ENCODE results near the gene ARCN1. TPM values are rescaled to one million over a fixed set of nuclear protein-coding genes. Genes with fewer than 3 reads are reported as not detected.
A peak's percentile ranks its signal among the peaks of the same experiment; 100 is the strongest.
"Not testable (repeated sequence)": the region's sequence is repeated elsewhere in the genome, so short reads cannot be mapped to it uniquely, and the experiment has no call there.

ARCN1 gene
- total and polyA plus RNA-seq, 4 donors, result 67.6 to 170 (median 98.3) TPM

- 6 to 12% methylated on average over 2 of the region's 2 CpGs for WGBS, 2 donors
- ATAC-seq (ENCODE audit: low FRiP score) (peak; percentile 80), DNase-seq (peak in 1 of 2 donors; percentile 35)
- Histone ChIP-seq H3K4me1 (ENCODE audit: control insufficient read depth in 1 of 2, insufficient read depth in 2 of 2, low read length in 2 of 2) (peaks cover 0 to 8% of the 10 kb centered on the region in 2 donors), H3K4me3 (ENCODE audit: low read length in 2 of 2) (no peak overlapping the region), H3K27ac (ENCODE audit: low read depth in 1 of 2, low read length in 2 of 2) (peak overlapping the region; percentile 94 to 95), H3K27me3 (ENCODE audit: control insufficient read depth in 1 of 2, insufficient read depth in 2 of 2, low read length in 1 of 2) (no peaks in the 10 kb centered on the region), H3K36me3 (ENCODE audit: control insufficient read depth in 1 of 2, insufficient read depth in 2 of 2, low read length in 1 of 2) (peaks cover 3 to 12% of the 10 kb centered on the region in 2 donors), H3K9me3 (ENCODE audit: control insufficient read depth, low read length) (no peaks in the 10 kb centered on the region)
- intact Hi-C loops (cut with DNase I), result no loop called here
Observed at GRCh38 chr11:118592616-118593367, 20.6 kb downstream of the ARCN1 start.

- not testable (repeated sequence) for ATAC-seq (ENCODE audit: low FRiP score)
- 40 to 45% methylated on average over 5 of the region's 5 CpGs for WGBS, 2 donors
Observed at GRCh38 chr11:118594984-118595383, 22.8 kb downstream of the ARCN1 start.

GRCh38 chr11:118596224-118597146 lies 24.3 kb downstream of the ARCN1 start:
- Histone ChIP-seq H3K4me1 (ENCODE audit: control insufficient read depth in 1 of 2, insufficient read depth in 2 of 2, low read length in 2 of 2) (peaks cover 0 to 8% of the 10 kb centered on the region in 2 donors), H3K27me3 (ENCODE audit: control insufficient read depth in 1 of 2, insufficient read depth in 2 of 2, low read length in 1 of 2) (no peaks in the 10 kb centered on the region), H3K36me3 (ENCODE audit: control insufficient read depth in 1 of 2, insufficient read depth in 2 of 2, low read length in 1 of 2) (peaks cover 0 to 8% of the 10 kb centered on the region in 2 donors), H3K4me3 (ENCODE audit: low read length in 2 of 2) (no peak overlapping the region), H3K9me3 (ENCODE audit: control insufficient read depth, low read length) (no peaks in the 10 kb centered on the region), H3K27ac (ENCODE audit: low read depth in 1 of 2, low read length in 2 of 2) (peak overlapping the region in 1 of 2 donors; percentile 93)
- DNase-seq (no peak), ATAC-seq (ENCODE audit: low FRiP score) (no peak)
- intact Hi-C loops (cut with DNase I), result no loop called here
- 85 to 88% methylated on average over 16 of the region's 16 CpGs for WGBS, 2 donors

More at GRCh38 chr11:118594984-118595383, 22.8 kb downstream of the ARCN1 start:
- not testable (repeated sequence) for H3K4me3 ChIP-seq (ENCODE audit: low read length in 2 of 2); H3K27me3 ChIP-seq (ENCODE audit: control insufficient read depth in 1 of 2, insufficient read depth in 2 of 2, low read length in 1 of 2); H3K27ac ChIP-seq (ENCODE audit: low read depth in 1 of 2, low read length in 2 of 2); H3K9me3 ChIP-seq (ENCODE audit: control insufficient read depth, low read length); H3K36me3 ChIP-seq (ENCODE audit: control insufficient read depth in 1 of 2, insufficient read depth in 2 of 2, low read length in 1 of 2); DNase-seq; H3K4me1 ChIP-seq (ENCODE audit: control insufficient read depth in 1 of 2, insufficient read depth in 2 of 2, low read length in 2 of 2)
- intact Hi-C loops (cut with DNase I), result loop anchor here in 1 of 2 donors (2.0 kb wide), 1 partner anchor 64 kb away; no protein-coding TSS in a partner anchor

DNA sequence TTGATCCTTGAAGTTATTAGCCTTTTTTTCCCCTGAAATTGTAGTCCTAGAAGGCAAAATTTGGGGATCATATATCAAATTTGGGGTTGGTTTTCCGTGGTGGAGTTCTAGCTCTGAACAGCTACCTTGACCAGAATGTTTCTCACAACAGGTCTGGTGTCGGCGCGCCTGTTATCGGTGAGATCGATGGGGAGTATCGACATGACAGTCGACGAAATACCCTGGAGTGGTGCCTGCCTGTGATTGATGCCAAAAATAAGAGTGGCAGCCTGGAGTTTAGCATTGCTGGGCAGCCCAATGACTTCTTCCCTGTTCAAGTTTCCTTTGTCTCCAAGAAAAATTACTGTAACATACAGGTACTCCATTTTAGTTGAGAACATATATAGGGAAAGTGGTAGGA lies 25.3 kb downstream of the ARCN1 start:
- no peaks in the 10 kb centered on the region for H3K9me3 ChIP-seq (ENCODE audit: control insufficient read depth, low read length)
- intact Hi-C loops (cut with DNase I), result no loop called here
- WGBS, 2 donors, result 64% methylated on average over 9 of the region's 9 CpGs
- DNase-seq, result peak in 1 of 2 donors; percentile 55
- no peaks in the 10 kb centered on the region for H3K27me3 ChIP-seq (ENCODE audit: control insufficient read depth in 1 of 2, insufficient read depth in 2 of 2, low read length in 1 of 2)
- peaks cover 0 to 12% of the 10 kb centered on the region in 2 donors for H3K36me3 ChIP-seq (ENCODE audit: control insufficient read depth in 1 of 2, insufficient read depth in 2 of 2, low read length in 1 of 2)
- H3K4me1 ChIP-seq (ENCODE audit: control insufficient read depth in 1 of 2, insufficient read depth in 2 of 2, low read length in 2 of 2), result peaks cover 0 to 8% of the 10 kb centered on the region in 2 donors
- H3K4me3 ChIP-seq (ENCODE audit: low read length in 2 of 2), result no peak overlapping the region
- ATAC-seq (ENCODE audit: low FRiP score), result no peak
- no peak overlapping the region for H3K27ac ChIP-seq (ENCODE audit: low read depth in 1 of 2, low read length in 2 of 2)

GRCh38 chr11:118602331-118602730 lies 30.1 kb downstream of the ARCN1 start:
- intact Hi-C loops (cut with DNase I), result no loop called here
- no peak for ATAC-seq (ENCODE audit: low FRiP score)
- no peaks in the 10 kb centered on the region for H3K9me3 ChIP-seq (ENCODE audit: control insufficient read depth, low read length)
- peak in 1 of 2 donors; percentile 40 for DNase-seq
- no peaks in the 10 kb centered on the region for H3K27me3 ChIP-seq (ENCODE audit: control insufficient read depth in 1 of 2, insufficient read depth in 2 of 2, low read length in 1 of 2)
- H3K36me3 ChIP-seq (ENCODE audit: control insufficient read depth in 1 of 2, insufficient read depth in 2 of 2, low read length in 1 of 2), result peaks cover 0 to 10% of the 10 kb centered on the region in 2 donors
- no peaks in the 10 kb centered on the region for H3K4me1 ChIP-seq (ENCODE audit: control insufficient read depth in 1 of 2, insufficient read depth in 2 of 2, low read length in 2 of 2)
- no peak overlapping the region for H3K27ac ChIP-seq (ENCODE audit: low read depth in 1 of 2, low read length in 2 of 2)
- WGBS, 2 donors, result 39 to 45% methylated on average over 3 of the region's 3 CpGs
- H3K4me3 ChIP-seq (ENCODE audit: low read length in 2 of 2), result no peak overlapping the region

DNA sequence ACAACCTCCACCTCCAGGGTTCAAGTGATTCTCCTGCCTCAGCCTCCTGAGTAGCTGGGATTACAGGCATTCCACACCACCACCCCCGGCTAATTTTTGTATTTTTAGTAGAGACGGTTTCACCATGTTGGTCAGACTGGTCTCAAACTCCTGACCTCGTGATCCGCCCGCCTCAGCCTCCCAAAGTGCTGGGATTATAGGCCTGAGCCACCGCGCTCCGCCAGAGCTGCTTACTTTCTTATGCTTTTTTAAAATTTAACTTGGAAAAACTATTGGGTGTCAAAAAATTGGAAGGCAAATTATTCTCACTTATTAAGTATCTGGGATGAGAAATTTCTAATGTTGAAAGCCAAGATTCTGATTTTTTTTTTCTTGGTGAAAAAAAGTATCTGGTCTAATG lies 31.5 kb downstream of the ARCN1 start:
- H3K27ac ChIP-seq (ENCODE audit: low read depth in 1 of 2, low read length in 2 of 2); H3K4me3 ChIP-seq (ENCODE audit: low read length in 2 of 2); H3K4me1 ChIP-seq (ENCODE audit: control insufficient read depth in 1 of 2, insufficient read depth in 2 of 2, low read length in 2 of 2); ATAC-seq (ENCODE audit: low FRiP score); H3K27me3 ChIP-seq (ENCODE audit: control insufficient read depth in 1 of 2, insufficient read depth in 2 of 2, low read length in 1 of 2); intact Hi-C loops (cut with DNase I); H3K36me3 ChIP-seq (ENCODE audit: control insufficient read depth in 1 of 2, insufficient read depth in 2 of 2, low read length in 1 of 2); H3K9me3 ChIP-seq (ENCODE audit: control insufficient read depth, low read length): not testable (repeated sequence)
- peak in 1 of 2 donors; percentile 55 for DNase-seq
- 86% methylated on average over 8 of the region's 8 CpGs for WGBS, 2 donors

DNA sequence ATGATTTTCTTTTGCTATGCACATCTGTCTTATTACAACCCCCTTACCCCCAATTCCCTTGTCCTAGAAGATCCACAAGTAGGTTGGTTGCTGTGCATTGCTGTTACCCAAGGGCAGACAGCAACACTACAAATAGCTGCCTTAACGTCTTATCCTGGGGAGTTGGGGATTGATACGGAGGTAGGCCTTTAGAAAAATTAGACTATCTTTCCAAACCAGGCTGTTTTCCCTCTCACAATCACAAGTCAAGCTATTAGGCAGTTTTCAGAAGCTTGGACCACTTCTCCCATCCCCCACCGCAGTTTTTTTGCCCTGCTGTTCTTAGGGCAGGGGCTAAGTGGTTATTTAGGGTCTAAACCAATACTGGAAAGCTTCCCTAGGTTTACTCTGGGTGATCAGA lies 32.4 kb downstream of the ARCN1 start:
- ATAC-seq (ENCODE audit: low FRiP score), result no peak
- Histone ChIP-seq H3K27ac (ENCODE audit: low read depth in 1 of 2, low read length in 2 of 2) (peak overlapping the region; percentile 5 to 73), H3K4me1 (ENCODE audit: control insufficient read depth in 1 of 2, insufficient read depth in 2 of 2, low read length in 2 of 2) (no peaks in the 10 kb centered on the region), H3K4me3 (ENCODE audit: low read length in 2 of 2) (no peak overlapping the region), H3K9me3 (ENCODE audit: control insufficient read depth, low read length) (no peaks in the 10 kb centered on the region), H3K27me3 (ENCODE audit: control insufficient read depth in 1 of 2, insufficient read depth in 2 of 2, low read length in 1 of 2) (no peaks in the 10 kb centered on the region), H3K36me3 (ENCODE audit: control insufficient read depth in 1 of 2, insufficient read depth in 2 of 2, low read length in 1 of 2) (peaks cover 0 to 7% of the 10 kb centered on the region in 2 donors)
- WGBS, 2 donors, result 64% methylated on average over 3 of the region's 3 CpGs
- intact Hi-C loops (cut with DNase I), result no loop called here
- peak in 1 of 2 donors; percentile 21 for DNase-seq

DNA sequence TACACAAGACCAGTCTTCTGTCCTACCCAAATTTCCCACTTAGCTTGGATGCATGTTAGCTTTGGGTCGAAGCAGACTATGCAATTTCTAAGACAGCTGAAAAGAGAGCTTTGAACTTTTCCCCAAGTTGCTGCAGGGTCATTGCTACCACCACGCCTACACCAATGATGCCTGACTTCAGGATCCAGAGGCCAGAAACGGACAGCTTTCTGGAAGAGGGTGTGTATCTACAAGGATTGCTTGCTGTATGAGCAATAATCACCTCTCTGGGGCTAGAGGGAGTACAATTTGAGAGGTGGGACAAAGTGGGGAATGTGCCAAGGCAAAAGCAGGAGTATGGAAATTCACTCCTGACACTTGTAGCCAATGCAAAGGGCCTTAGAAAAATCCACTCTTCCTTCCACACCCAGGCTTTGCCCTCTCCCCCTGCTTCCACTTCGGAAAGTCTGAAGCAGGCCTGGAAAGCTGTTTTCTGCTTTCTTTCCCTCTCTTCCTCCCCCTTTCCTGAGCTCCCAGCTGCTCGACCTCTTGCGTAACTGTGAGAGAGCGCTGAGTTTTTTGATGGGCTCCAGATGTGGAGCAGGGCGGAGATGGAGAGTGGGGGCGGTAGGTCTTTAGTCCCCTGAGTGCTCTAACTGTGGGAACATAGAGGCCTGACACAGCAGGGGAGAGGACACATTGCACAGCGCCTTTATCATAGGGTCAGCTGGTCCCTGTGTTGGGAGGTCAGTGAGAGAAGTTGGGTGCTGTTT lies 33.1 kb downstream of the ARCN1 start:
- H3K4me3 ChIP-seq (ENCODE audit: low read length in 2 of 2), result no peak overlapping the region
- H3K27me3 ChIP-seq (ENCODE audit: control insufficient read depth in 1 of 2, insufficient read depth in 2 of 2, low read length in 1 of 2), result no peaks in the 10 kb centered on the region
- ATAC-seq (ENCODE audit: low FRiP score) (peak; percentile 56), DNase-seq (peak; percentile 82 to 88)
- peak overlapping the region; percentile 73 to 84 for H3K27ac ChIP-seq (ENCODE audit: low read depth in 1 of 2, low read length in 2 of 2)
- no peaks in the 10 kb centered on the region for H3K9me3 ChIP-seq (ENCODE audit: control insufficient read depth, low read length)
- H3K36me3 ChIP-seq (ENCODE audit: control insufficient read depth in 1 of 2, insufficient read depth in 2 of 2, low read length in 1 of 2), result peaks cover 0 to 7% of the 10 kb centered on the region in 2 donors
- 20% methylated on average over 10 of the region's 10 CpGs for WGBS, 2 donors
- H3K4me1 ChIP-seq (ENCODE audit: control insufficient read depth in 1 of 2, insufficient read depth in 2 of 2, low read length in 2 of 2), result no peaks in the 10 kb centered on the region
- intact Hi-C loops (cut with DNase I), result loop anchor here (5.0 kb wide), 2 partner anchors 33 to 52 kb away; partner anchors contain the start of gene ARCN1 (in 2 of the 2)
